ENCODE results near the gene AOPEP. TPM values are rescaled to one million over a fixed set of nuclear protein-coding genes. Genes with fewer than 3 reads are reported as not detected.

AOPEP gene
- total and polyA plus RNA-seq, 2 of the 13 experiments (the other 11 are each of a cell fraction or from before 2014, with no cell fraction given): 22.2 to 41.6 TPM

GRCh38 chr9:95107976-95108375, 381.5 kb downstream of the AOPEP start (continued):
- no peak for TF ChIP-seq ZNF781 (CRISPR knock-in tag; IDR thresholded peaks at IDR 0.05; ENCODE audit: borderline replicate concordance, not compliant biosample characterization)
- TF ChIP-seq EEA1 (CRISPR knock-in tag; IDR thresholded peaks at IDR 0.05; ENCODE audit: borderline replicate concordance): no peak
- no peak for TF ChIP-seq TFE3 (CRISPR knock-in tag; IDR thresholded peaks at IDR 0.05)
- TF ChIP-seq ONECUT2 (CRISPR knock-in tag; IDR thresholded peaks at IDR 0.05): no peak
- no peak for TF ChIP-seq ZFY (CRISPR knock-in tag; IDR thresholded peaks at IDR 0.05)
- TF ChIP-seq SOX6 (IDR thresholded peaks at IDR 0.05): no peak
- no peak for TF ChIP-seq SOX6 (CRISPR knock-in tag; IDR thresholded peaks at IDR 0.05)
- no peak for TF ChIP-seq ZNF441 (CRISPR knock-in tag; IDR thresholded peaks at IDR 0.05; ENCODE audit: borderline replicate concordance)
- no peak for TF ChIP-seq HES4 (CRISPR knock-in tag; IDR thresholded peaks at IDR 0.05; ENCODE audit: borderline replicate concordance)

- ChIA-PET POLR2A (no interaction called here), CTCF (ENCODE audit: low intra/inter-chr PET ratio, low total read pairs) (no interaction called here)
- Histone ChIP-seq H3K9me3 (ENCODE audit: low read length) (no peaks in the 10 kb centered on the region), H3K4me1 (ENCODE audit: insufficient read depth, low read length) (peaks cover 9% of the 10 kb centered on the region), H3K9ac (ENCODE audit: insufficient read depth, low read depth, low read length) (no peak overlapping the region), H3K4me2 (ENCODE audit: low read depth, low read length) (no peak overlapping the region), H2AFZ (ENCODE audit: low read length) (no peak overlapping the region), H3K4me3 (replicated peaks in 1 of 3; ENCODE audit: insufficient read depth in 1 of 3, low read depth in 2 of 3, low read length in 3 of 3) (no peak overlapping the region), H3K27me3 (ENCODE audit: control insufficient read depth in 1 of 2, insufficient read depth in 2 of 2, low read length in 2 of 2) (no peaks in the 10 kb centered on the region), H3K36me3 (replicated peaks in 1 of 2; ENCODE audit: control insufficient read depth in 1 of 2, insufficient read depth in 2 of 2, low read length in 2 of 2) (peaks cover 14 to 19% of the 10 kb centered on the region in 2 experiments; a peak in 4 of 5 replicates), H3K27ac (ENCODE audit: extremely low read length, insufficient read depth, low read length) (no peak overlapping the region), H3K79me2 (ENCODE audit: insufficient read depth, low read length) (no peaks in the 10 kb centered on the region), H4K20me1 (ENCODE audit: insufficient read depth, low read length) (no peaks in the 10 kb centered on the region)
- in situ Hi-C loops (cut with HindIII; ENCODE audit: extremely low pct_ligation_motif_present, low pct_unique_long_range_greater_than_20kb) (no loop called here), intact Hi-C loops (cut with micrococcal nuclease; ENCODE audit: unreplicated experiment) (no loop called here)
- DNase-seq (ENCODE audit: low spot score) (no peak), ATAC-seq (no peak), FAIRE-seq (no peak)
- TF ChIP-seq ELK4 (CRISPR knock-in tag; IDR thresholded peaks at IDR 0.05; ENCODE audit: borderline replicate concordance): no peak
- no peak for TF ChIP-seq ZNF577 (CRISPR knock-in tag; IDR thresholded peaks at IDR 0.05; ENCODE audit: borderline replicate concordance, low read depth)
- no peak for TF ChIP-seq ZNF839 (CRISPR knock-in tag; IDR thresholded peaks at IDR 0.05; ENCODE audit: borderline replicate concordance)
- TF ChIP-seq SMAD3 (CRISPR knock-in tag; IDR thresholded peaks at IDR 0.05): no peak
- TF ChIP-seq ZNF609 (CRISPR knock-in tag; IDR thresholded peaks at IDR 0.05; ENCODE audit: borderline replicate concordance): no peak
- TF ChIP-seq ZNF616 (CRISPR knock-in tag; IDR thresholded peaks at IDR 0.05; ENCODE audit: low read depth): no peak
- TF ChIP-seq SNRNP70 (IDR thresholded peaks at IDR 0.05; ENCODE audit: low read depth, low read length): no peak
- no peak for TF ChIP-seq FLYWCH1 (CRISPR knock-in tag; IDR thresholded peaks at IDR 0.05)
- TF ChIP-seq ZNF589 (CRISPR knock-in tag; conservative IDR thresholded peaks at IDR 0.05): no peak
- WGBS (ENCODE audit: low lambda C conversion rate): 97% methylated on average over 5 of the region's 5 CpGs
- no TSS peak for BruUV-seq (replicated peaks)
Measured at GRCh38 chr9:95108777-95109176, 382.3 kb downstream of the AOPEP start.
